ENCODE results near the gene GGN. TPM values are rescaled to one million over a fixed set of nuclear protein-coding genes. Genes with fewer than 3 reads are reported as not detected.

GGN gene
- total and polyA plus RNA-seq, 2 of the 13 experiments (the other 11 are each of a cell fraction or from before 2014, with no cell fraction given), result not detected

- ChIA-PET CTCF (ENCODE audit: low intra/inter-chr PET ratio, low total read pairs) (no interaction called here), POLR2A (no interaction called here)
- TF ChIP-seq ZBTB7A (CRISPR knock-in tag; IDR thresholded peaks at IDR 0.05) (no peak), ARNTL (CRISPR knock-in tag; IDR thresholded peaks at IDR 0.05) (no peak), STAT6 (CRISPR knock-in tag; IDR thresholded peaks at IDR 0.05; ENCODE audit: borderline replicate concordance) (no peak), CEBPZ (IDR thresholded peaks at IDR 0.05; ENCODE audit: low read length) (no peak), ZMAT3 (CRISPR knock-in tag; conservative IDR thresholded peaks at IDR 0.05) (no peak), POLR2A (IDR thresholded peaks at IDR 0.05; ENCODE audit: insufficient read depth in 1 of 2, low read depth in 2 of 2, low read length in 2 of 2) (no peak), ZNF891 (CRISPR knock-in tag; IDR thresholded peaks at IDR 0.05) (no peak), ATF3 (CRISPR knock-in tag; IDR thresholded peaks at IDR 0.05) (no peak), AHDC1 (CRISPR knock-in tag; IDR thresholded peaks at IDR 0.05; ENCODE audit: borderline replicate concordance) (no peak)
- intact Hi-C loops (cut with micrococcal nuclease; ENCODE audit: unreplicated experiment), result no loop called here
- DNase-seq (ENCODE audit: low spot score) (no peak), ATAC-seq (no peak), FAIRE-seq (no peak)
- H3K4me2 ChIP-seq (ENCODE audit: low read depth, low read length), result no peak overlapping the region
- H3K36me3 ChIP-seq (replicated peaks in 1 of 2; ENCODE audit: control insufficient read depth in 1 of 2, insufficient read depth in 2 of 2, low read length in 2 of 2), result no peaks in the 10 kb centered on the region
- H3K9ac ChIP-seq (ENCODE audit: insufficient read depth, low read depth, low read length), result no peak overlapping the region
- H3K27ac ChIP-seq (ENCODE audit: extremely low read length, insufficient read depth, low read length), result no peak overlapping the region
- in situ Hi-C loops (cut with HindIII; ENCODE audit: extremely low pct_ligation_motif_present, low pct_unique_long_range_greater_than_20kb), result no loop called here
- H3K27me3 ChIP-seq (ENCODE audit: control insufficient read depth in 1 of 2, insufficient read depth in 2 of 2, low read length in 2 of 2), result peaks cover 0 to 6% of the 10 kb centered on the region in 2 experiments; a peak in 1 of 5 replicates
- 23% methylated on average over 14 of the region's 14 CpGs for WGBS (ENCODE audit: low lambda C conversion rate)
- H3K4me3 ChIP-seq (replicated peaks in 1 of 3; ENCODE audit: insufficient read depth in 1 of 3, low read depth in 2 of 3, low read length in 3 of 3), result no peak overlapping the region
- H4K20me1 ChIP-seq (ENCODE audit: insufficient read depth, low read length), result no peaks in the 10 kb centered on the region
- no peaks in the 10 kb centered on the region for H3K79me2 ChIP-seq (ENCODE audit: insufficient read depth, low read length)
- no peaks in the 10 kb centered on the region for H3K4me1 ChIP-seq (ENCODE audit: insufficient read depth, low read length)
- no peak overlapping the region for H2AFZ ChIP-seq (ENCODE audit: low read length)
- no TSS peak for BruUV-seq (replicated peaks)
- no peaks in the 10 kb centered on the region for H3K9me3 ChIP-seq (ENCODE audit: low read length)
These were observed 41.4 kb upstream of the GGN start for GRCh38 chr19:38429055-38429810.
